Measurements from ENCODE around the gene CDY1B.
"Not testable (repeated sequence)": the region's sequence is repeated elsewhere in the genome, so short reads cannot be mapped to it uniquely, and the experiment has no call there.

Gene CDY1B

GRCh38 chrY:24047919-24048318 is at the start of gene CDY1B:
TSS of gene CDY1B (minus strand) at chrY:24048019. CDS start at chrY:24047688, 331 bp downstream.
- CTCF ChIA-PET; DNase-seq (ENCODE audit: extremely low spot score); POLR2A ChIA-PET: not testable (repeated sequence)

GRCh38 chrY:24049525-24049924 is 1.7 kb upstream of the CDY1B start:
- CTCF ChIA-PET; POLR2A ChIA-PET; DNase-seq (ENCODE audit: extremely low spot score): not testable (repeated sequence)

GRCh38 chrY:24043209-24043608 is 4.6 kb downstream of the CDY1B start:
- DNase-seq (ENCODE audit: extremely low spot score); POLR2A ChIA-PET; CTCF ChIA-PET: not testable (repeated sequence)

- CTCF ChIA-PET; POLR2A ChIA-PET; DNase-seq (ENCODE audit: extremely low spot score): not testable (repeated sequence)
Measured at GRCh38 chrY:24039008-24039718, 8.7 kb downstream of the CDY1B start.

- CTCF ChIA-PET; POLR2A ChIA-PET; DNase-seq (ENCODE audit: extremely low spot score): not testable (repeated sequence)
Measured at GRCh38 chrY:24026212-24027103, 21.4 kb downstream of the CDY1B start.

Measured in GM10248 (cell line).